GM19438 (cell line): Measurements from ENCODE around the gene SELENBP1.
"Not testable (repeated sequence)": the region's sequence is repeated elsewhere in the genome, so short reads cannot be mapped to it uniquely, and the experiment has no call there.

Source experiments
- ATAC-seq: cut with Tn5 transposase; IDR thresholded peaks from one replicate; pipeline ENCODE4 v1.9.1; 2021; ENCODE audit warnings: low read depth; ENCODE audit not compliant: unreplicated experiment

The SELENBP1 gene

DNA sequence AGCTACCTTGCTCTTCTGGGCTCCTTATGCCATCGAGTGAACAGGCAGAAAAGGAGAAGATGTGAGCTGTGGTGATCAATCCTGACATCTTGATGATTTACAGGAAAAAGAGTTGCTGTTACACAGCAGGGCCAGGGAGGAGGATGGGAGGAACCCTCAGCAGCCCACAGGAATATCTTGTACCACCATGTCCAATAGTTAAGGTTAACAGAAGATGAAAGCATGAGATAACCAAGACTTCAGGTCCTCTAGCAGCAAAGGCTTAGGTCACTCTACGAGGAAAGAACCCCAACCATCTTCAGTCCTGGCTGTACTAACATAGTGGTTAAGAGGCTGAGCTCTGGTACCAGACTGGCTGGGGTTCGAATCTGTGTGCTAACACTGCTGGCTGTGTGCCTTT is 12.1 kb upstream of the SELENBP1 start:
- ATAC-seq: no peak

DNA sequence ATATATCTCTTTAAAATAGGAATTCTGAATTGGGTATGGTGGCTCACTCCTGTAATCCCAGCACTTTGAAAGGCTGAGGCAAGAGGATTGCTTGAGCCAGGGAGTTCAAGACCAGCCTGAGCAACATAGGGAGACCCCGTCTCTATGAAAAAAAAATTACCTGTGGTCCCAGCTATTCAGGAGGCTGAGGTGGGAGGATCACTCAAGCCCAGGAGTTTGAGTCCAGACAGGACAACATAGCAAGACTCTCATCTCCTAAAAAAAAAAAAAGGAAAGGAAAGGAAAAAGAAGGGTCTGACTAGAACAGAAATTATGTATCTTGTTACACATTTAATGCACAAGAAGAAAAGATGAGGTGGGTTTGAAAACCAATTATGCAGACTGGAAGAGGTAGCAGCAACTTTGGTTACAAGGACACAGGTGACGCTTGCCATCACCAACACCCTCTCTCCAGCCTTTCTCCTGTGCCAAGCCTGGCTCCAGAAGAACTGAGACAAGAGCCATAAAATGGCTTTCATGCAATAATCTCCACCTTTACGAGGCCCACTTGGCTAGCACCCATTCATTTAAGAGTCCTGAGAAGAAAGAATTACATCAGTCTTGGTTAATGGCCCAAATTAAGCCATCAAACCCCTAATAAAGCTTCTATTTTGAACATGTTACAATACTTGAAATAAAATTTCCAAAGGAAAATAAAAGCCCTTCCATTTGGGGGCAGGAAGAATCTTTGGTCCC is 4.8 kb upstream of the SELENBP1 start:
- no peak for ATAC-seq

DNA sequence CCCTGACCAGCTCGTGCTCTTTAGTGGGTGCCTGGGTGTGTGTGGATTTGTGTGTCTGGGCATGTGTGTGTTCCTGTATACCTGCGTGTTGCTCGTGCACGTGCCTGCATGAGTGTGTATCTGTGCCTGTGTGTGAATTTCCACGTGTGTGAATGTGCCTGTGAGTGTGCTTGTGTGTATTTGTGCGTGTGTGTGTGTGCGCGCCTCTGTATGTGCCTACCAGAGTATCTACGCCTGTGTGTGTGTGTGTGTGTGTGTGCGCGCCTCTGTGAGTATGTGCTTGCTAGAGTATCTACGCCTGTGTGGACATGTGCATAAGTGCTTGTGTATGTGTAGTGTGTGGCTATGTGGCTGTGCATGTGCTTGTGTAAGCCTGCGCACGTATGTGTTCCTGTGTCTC is 691 bp upstream of the SELENBP1 start:
- ATAC-seq: no peak

DNA sequence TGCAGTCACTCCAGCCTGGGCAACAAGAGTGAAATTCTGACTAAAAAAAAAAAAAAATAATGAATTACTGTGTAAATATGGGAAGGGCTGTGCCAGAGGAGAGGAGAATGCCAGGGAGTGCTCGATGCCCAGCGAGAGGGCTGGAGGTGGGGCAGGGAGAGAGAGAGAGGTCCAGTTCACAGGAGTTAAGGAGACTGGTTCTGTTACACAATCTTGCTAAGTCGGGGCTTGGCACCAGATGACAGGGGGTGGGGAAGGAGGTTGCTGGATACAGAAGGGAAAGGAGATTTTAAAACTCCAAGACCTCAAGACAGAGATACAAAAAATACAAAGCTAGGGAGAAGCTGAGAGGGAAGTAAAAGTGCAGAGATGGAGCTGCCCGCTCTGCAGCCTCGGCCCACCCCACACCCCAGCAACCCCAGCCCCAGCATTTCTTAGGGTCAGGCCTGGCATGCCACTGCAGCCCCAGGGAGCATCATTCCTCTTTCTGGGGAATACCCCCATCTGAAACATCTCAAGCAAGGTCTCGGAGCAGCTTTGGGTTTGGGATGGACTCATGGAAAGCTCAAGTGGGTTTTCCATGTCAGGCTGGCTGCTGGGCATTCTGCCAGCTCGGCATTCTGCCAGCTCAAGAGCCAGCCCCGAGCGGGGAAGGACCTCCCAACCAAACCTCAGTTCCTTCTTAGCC is 991 bp downstream of the SELENBP1 start:
- no peak for ATAC-seq

DNA sequence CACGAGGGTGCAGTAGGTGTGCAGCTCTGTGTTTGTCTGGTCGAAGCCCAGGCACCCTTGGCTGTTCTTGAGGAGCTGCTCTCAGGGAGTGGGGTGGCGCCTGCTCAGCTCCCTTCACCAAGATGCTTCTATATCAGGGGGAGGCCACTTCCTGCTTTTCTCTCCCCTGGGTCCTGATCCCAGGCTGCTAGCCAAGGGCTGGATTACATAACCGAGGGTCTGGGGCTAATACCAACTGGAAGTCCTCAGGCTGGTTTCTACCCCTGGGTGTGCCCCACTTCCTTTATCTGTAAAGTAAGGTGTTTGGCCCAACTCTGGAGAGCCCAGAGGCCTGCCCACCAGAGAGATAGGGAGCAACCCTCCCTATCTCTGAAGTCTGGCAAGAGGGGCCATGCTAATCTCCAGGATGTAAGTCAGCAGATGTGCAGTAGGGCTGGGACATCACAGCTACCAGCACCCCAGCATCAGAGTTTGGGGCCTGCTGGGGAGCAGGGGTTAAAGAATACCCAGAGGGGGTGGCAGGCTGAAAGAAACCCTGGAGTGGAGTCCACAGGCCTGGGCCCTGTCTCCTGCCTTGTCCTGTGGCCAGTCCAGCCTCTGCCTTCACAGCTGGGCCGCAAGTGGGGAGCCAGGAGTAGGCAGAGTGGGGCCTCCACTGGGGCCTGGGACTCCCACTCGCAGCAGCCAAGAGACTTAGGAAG is 2.1 kb downstream of the SELENBP1 start:
- no peak for ATAC-seq

DNA sequence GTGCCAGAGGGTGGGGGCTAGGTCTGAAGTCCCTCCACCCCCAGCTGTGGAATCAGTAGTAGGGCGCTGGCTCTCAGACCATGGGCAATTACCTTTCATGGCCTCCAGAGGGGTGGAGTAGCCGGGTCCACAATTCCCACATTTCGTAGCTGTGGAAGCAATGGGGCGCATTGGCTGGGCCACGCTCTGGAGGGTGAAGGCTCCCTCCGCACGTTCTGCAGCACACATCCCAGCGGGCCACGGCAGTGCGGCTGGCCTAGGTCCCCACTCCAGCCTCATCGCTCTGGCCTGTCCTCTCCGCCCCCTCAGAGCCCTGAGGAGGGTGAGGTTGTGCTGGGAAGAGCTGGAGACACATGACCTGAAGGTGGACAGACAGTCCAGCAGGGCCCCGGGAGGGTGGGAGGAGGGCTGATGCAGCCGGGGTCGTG is 2.9 kb downstream of the SELENBP1 start:
- ATAC-seq: no peak

DNA sequence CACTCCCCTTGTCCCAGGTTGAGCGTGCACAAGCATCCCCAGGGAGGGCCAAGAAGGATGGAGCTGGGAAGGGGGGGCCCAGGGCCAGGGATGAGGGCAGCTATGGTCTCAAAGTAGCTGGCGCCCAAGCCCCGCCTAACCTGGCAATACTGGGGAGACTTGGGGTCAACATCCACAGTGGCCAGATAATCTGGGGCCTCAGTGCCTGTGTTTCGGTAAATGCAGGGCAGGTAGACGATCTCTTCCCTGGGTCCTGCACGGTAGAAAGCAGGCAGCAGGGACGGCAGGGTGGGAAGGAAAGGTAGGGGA is 3.2 kb downstream of the SELENBP1 start:
- ATAC-seq: no peak

DNA sequence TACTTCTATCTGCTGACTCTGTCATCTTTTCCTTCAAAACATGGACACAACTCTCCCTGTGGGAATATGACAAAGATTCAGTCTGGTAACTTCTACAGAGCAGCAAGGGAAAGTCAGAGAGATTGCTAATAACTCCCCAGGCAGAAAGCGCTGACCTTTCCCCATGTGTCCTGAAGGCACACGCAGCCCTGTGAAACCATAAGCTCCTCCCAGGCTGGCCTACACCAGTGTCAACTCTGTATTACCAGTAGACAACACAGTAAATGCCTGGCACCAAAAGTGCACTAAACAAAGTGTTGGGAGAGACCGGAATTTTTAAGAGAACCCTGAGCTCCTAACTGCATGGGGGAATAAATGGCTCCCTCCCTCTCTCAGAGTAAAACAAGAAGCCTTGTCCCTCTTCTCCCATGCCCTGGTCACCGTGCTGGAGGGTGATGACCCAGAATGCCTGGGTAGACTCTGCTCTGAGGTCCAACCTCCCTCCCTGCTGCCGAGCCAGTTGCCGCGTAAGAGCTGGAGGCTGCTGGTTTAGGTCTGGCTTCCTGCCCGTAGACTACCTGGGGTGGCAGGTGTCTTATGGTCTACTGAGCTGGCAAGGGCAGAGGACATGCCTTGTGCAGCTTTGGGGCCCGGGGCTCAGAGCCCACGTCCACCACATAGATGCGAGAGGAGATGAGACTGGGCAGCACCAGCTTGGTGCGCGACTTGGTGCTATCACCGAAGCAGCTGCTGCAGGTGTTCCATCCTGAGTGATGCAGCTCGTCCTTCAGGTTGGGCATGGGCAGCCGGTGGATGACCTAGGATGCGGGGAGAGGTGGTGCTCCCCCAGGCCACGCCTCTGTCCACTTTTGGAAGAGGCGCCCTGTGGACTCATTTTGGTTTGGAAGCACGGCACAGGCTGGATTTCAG is 3.9 kb downstream of the SELENBP1 start:
- ATAC-seq: no peak

DNA sequence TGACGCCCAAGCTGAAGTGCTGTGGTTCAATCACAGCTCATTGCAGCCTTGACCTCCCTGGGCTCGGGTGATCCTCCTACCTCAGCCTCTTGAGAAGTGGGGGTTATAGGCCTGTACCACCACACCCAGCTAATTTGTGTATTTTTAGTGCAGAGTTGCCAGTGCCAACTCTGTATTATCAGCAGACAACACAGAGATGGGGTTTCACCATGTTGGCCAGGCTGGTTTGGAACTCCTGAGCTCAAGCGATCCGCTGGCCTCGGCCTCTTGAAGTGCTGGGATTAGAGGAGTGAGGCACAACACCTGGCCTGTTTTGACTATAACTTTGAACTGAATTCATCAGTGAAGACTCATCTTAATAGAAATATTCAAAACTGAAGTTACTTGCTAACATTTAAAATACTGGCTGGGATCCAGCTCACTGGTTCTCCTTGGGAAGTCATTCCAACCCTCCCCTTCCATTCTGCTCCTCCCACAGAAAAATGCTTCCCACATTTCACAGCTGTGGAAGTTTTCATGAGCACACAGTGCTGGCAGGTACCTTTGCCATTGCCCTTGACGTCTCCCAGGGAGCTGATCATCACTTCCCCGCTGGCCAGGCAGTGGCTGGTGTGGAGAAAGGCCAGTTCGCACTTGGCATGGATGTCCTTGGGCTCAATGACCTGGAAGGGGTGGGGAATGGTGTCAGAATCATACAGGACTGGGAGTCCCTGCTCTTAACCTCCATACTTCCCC is 4.7 kb downstream of the SELENBP1 start:
- no peak for ATAC-seq

DNA sequence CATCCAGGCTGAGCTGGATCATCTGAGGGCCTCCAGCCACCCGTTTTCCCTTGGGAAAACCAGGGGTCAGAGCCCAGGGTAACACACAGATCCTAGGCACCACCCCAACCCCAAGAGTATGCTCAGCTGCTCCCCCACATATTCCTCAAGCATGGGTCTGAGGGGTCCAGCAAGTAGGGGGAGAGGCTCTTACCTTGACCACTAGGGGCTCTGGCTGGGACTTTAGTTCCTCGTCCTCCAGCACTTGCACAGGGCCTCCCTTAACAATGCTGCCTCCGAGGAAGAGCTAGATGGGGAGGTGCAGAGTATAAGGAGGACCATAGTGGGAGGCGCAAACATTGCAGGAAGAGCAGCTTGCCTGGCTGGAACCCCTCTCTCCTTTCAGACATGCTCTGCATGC is 7.5 kb downstream of the SELENBP1 start:
- ATAC-seq: no peak

DNA sequence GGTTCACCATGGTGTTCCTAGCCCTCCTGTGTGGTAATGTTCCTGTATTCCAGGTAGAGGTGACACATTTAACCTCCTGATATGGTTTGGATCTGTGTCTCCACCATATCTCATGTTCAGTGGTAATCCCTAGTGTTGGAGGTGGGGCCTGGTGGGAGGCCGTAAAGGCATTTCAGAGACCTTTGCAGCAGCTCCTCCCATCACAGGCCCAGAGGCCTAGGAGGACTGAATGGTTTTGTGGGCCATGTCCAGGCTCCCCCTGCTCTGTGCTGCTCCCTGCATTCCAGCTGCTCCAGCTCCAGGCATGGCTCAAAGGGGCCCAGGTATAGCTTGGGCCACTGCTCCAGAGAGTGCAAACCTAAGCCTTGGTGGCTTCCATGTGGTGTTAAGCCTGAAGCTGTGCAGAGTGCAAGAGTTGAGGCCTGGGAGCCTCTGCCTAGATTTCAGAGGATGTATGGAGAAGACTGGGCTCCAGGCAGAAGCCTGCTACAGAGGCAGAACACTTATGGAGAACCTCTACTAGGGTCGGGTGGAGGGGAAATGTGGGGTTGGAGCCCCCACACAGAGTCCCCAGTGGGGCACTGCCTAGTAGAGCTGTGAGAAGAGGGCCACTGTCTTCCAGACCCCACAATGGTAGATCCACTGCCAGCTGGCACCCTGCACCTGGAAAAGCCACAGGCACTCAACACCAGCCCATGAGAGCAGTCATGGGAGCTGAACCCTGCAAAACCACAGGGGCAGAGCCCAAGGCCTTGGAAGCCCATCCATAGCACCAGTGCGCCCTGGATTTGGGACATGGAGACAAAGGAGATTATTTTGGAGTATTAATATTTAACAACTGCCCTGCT is 10.0 kb downstream of the SELENBP1 start:
- no peak for ATAC-seq

DNA sequence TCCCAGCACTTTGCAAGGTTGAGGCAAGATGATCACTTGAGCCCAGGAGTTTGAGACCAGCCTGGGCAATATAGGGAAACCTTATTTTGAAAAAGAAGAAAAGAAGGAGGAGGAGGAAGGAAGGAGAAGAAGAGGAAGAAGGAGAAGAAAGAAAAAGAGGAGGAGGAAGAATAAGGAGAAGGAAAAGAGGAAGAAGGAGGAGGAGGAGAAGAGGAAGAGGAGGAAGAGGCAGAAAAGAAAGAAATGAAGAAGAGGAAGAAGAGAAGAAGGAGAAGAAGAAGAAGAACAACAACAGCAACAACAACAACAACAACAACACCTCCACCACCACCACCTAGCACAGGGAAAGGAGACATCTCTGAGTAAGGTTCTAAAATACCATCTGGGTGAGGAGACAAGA is 10.6 kb downstream of the SELENBP1 start:
- ATAC-seq: no peak

DNA sequence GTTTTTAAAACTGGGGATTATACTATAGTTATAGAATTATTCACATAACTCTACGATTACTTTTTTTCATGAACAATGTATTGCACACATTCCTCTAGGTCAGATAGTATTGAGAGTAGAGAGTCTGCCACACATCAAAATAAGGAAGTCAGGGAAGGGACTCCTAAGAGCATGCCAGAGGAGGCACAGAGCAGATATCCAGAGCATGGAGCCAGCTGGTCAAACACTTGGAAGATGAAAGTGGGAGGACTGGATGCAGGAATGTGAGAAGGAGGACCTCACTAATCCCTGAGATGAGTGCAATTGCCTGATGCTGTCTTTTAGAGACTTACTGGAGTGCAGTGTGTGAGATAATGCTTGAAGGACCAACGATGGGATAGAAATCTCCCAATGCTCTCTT is 15.8 kb downstream of the SELENBP1 start:
- no peak for ATAC-seq

DNA sequence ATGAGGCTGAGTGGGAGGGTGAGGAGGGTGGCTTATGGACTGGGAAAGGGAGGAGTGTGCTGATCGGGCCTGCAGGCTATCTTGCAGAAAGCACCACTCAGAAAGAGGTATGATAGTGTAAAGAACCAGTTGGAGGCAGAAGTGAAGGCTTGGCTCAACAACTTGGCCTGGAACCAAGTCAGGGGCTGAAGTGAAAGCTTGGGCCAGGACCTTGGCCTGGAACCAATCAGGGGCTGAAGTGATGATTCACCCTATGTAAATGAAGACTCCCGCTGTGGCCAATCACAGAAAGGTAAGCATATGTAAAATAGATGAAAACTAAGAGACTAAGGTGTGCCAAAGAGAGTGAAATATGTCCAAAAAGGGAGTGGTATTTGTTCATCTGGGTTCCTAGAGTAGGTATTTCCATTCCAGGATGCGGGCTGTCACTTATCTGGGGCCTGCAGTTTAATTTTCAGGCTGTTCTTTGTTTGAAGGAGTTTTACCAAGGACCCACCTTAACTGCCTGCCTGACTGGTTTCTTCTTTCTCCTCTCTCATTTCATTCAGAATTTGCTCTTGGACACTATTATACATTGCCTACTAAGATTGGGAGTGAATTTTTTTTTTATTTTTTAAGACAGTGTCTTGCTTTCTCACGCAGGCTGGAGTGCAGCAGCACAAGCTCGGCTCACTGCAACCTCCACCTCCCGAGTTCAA is 20.3 kb downstream of the SELENBP1 start:
- ATAC-seq: no peak

DNA sequence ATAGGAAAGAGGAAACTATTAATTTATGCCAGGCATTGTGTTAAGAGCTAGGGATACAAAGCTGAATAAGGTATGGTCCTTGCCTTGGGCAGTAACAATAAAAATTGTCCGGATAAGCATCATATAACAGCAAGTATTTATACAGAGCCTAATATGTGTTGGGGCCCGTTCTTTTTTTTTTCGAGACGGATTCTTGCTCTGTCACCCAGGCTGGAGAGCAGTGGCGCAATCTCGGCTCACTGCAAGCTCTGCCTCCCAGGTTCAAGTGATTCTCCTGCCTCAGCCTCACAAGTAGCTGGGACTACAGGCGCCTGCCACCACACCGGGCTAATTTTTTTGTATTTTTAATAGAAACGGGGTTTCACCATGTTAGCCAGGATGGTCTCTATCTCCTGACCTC is 22.2 kb downstream of the SELENBP1 start:
- not testable (repeated sequence) for ATAC-seq

DNA sequence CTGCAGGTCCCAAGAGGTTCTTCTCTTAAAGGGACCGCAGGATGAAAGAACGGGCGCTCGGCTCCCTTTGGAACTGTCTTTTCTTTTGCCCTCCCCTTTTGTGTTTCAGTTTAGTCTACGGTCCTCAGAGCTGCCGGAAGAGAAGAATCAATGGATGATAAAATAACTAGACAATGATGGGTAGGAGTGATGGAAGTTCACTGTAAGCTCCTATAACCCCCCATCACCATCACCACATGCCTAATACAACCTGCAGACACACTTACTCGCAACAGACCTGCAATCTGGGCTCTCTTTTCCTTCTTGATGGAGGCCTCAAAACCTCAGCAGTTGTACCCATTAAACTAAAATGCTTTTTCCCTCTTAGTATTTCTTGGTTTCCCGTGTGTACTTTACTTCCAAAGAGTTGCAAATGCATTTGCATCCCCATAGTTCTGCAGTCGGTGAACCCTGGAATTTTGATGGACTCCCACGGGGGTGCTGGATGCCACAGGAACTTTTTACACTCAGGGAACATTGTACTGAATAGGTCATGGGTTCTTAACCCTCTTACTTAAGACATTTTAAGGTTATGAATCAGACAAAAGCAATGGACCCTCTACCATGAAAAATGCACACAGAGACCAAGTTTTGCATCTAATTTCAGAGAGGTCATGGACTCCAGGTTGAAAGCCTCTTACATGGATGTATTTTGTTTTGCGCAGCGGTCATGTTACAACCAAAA is 24.8 kb downstream of the SELENBP1 start:
- ATAC-seq: peak; percentile 21

DNA sequence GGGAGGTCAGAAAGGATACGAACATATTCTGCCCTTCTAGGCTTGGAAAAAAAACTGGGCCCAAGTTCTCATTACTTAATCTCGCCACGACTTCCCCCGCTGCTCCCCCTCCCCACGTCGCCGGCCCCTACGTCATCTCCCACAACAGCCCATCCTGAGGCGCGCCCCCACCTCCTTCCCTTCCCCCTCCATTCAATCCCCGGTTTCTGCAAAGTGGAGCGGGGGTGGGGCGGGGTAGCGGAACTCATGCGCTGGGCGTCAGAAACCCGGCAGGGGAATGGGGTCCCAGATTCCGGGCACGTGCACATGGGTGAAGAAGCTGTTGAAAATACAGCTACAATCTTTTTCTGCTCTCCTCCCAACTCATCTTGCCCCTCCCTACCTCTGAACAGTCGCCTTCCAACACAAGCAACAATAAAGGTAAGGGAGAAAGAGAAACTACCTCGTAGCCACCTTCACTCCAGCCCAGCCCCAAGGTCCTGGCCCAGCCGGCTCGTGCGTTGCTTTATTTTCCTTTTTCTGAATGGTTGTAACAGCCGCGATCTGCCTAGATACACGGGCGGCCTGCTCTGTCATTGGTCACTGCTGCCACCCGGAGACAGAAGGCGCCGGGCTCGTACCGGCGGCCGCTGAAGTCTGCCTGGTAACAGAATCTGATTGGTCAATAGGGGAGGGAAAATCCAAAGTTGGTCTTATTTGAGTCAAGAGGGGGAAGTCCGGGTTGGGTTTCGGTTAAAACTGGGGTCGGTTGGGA is 25.6 kb downstream of the SELENBP1 start, which contains the start of gene RFX5:
Gene RFX5 (minus strand): TSS at position 484 of the 754 bp plus-strand sequence. CDS start 932 bp downstream, outside the sequence.
- peak; percentile 95 for ATAC-seq
